Epithelial cell of esophagus (primary cell): ENCODE measurements around the gene CDCA4.

Experiments
- DNase-seq: peaks from one replicate; pipeline ENCODE4 v3.0.0; 2010; ENCODE audit warnings: low read depth
- H3K4me3 ChIP-seq: 2 replicates; pipeline ENCODE4 v1.5.1; 2011; ENCODE audit warnings: mild to moderate bottlenecking, low read length, control low read depth
- CTCF ChIP-seq: IDR thresholded peaks from 2 replicates; pipeline ENCODE4 v1.5.1; 2011; ENCODE audit warnings: low read depth, mild to moderate bottlenecking, low read length, control low read depth, inconsistent platforms; ENCODE audit not compliant: insufficient read depth; ENCODE audit errors: missing control alignments

CDCA4 gene

GRCh38 chr14:104999361-104999760 lies 21.5 kb downstream of the CDCA4 start:
- H3K4me3 ChIP-seq: no peak overlapping the region
- DNase-seq: no peak
- no peak for TF ChIP-seq CTCF

GRCh38 chr14:104998801-104999200 lies 22.1 kb downstream of the CDCA4 start:
- no peak for TF ChIP-seq CTCF
- no peak for DNase-seq
- no peak overlapping the region for H3K4me3 ChIP-seq

GRCh38 chr14:104996483-104996882 lies 24.4 kb downstream of the CDCA4 start:
- no peak overlapping the region for H3K4me3 ChIP-seq
- no peak for DNase-seq
- no peak for TF ChIP-seq CTCF

GRCh38 chr14:104996032-104996431 lies 24.9 kb downstream of the CDCA4 start:
- no peak for TF ChIP-seq CTCF
- DNase-seq: no peak
- no peak overlapping the region for H3K4me3 ChIP-seq

GRCh38 chr14:104994978-104995377 lies 25.9 kb downstream of the CDCA4 start:
- no peak for TF ChIP-seq CTCF
- no peak overlapping the region for H3K4me3 ChIP-seq
- DNase-seq: no peak

- no peak overlapping the region for H3K4me3 ChIP-seq
- no peak for DNase-seq
- no peak for TF ChIP-seq CTCF
Measured at GRCh38 chr14:104993808-104994591, 26.9 kb downstream of the CDCA4 start.

- no peak for TF ChIP-seq CTCF
- no peak for DNase-seq
- no peak overlapping the region for H3K4me3 ChIP-seq
Measured at GRCh38 chr14:104993306-104993705, 27.6 kb downstream of the CDCA4 start.
